CD4-positive, alpha-beta T cell treated with Interleukin-4 for 1 hour (primary cell): ENCODE measurements around the gene MS4A15.
"Not testable (repeated sequence)": the region's sequence is repeated elsewhere in the genome, so short reads cannot be mapped to it uniquely, and the experiment has no call there.

Experiments used
- DNase-seq, 2 donors: peaks; one replicate each; pipeline ENCODE4 v3.0.0-alpha.2; 2020 to 2022

The MS4A15 gene

GRCh38 chr11:60757231-60757800 is 649 bp downstream of the MS4A15 start:
- no peak for DNase-seq

GRCh38 chr11:60758671-60759070 is 2.0 kb downstream of the MS4A15 start:
- not testable (repeated sequence) for DNase-seq

GRCh38 chr11:60759438-60760225 is 3.0 kb downstream of the MS4A15 start:
- DNase-seq = not testable (repeated sequence)

GRCh38 chr11:60761436-60762190 is 4.9 kb downstream of the MS4A15 start:
- no peak for DNase-seq

GRCh38 chr11:60762851-60763691 is 6.4 kb downstream of the MS4A15 start:
- peak in 1 of 2 donors; percentile 30 for DNase-seq

- DNase-seq = no peak
Observed at GRCh38 chr11:60763692-60764369, 7.2 kb downstream of the MS4A15 start.

GRCh38 chr11:60764879-60765278 is 8.2 kb downstream of the MS4A15 start:
- DNase-seq = no peak

GRCh38 chr11:60765355-60765754 is 8.7 kb downstream of the MS4A15 start:
- DNase-seq = no peak

- DNase-seq = no peak
Observed at GRCh38 chr11:60766547-60766946, 9.9 kb downstream of the MS4A15 start.

GRCh38 chr11:60767388-60767811 is 10.7 kb downstream of the MS4A15 start:
- DNase-seq = no peak

GRCh38 chr11:60768202-60768601 is 11.5 kb downstream of the MS4A15 start:
- DNase-seq = no peak

GRCh38 chr11:60769273-60769672 is 12.6 kb downstream of the MS4A15 start:
- no peak for DNase-seq

GRCh38 chr11:60769811-60770210 is 13.1 kb downstream of the MS4A15 start:
- no peak for DNase-seq

GRCh38 chr11:60771146-60771545 is 14.5 kb downstream of the MS4A15 start:
- DNase-seq = no peak

GRCh38 chr11:60771879-60772525 is 15.3 kb downstream of the MS4A15 start:
- DNase-seq = no peak

- no peak for DNase-seq
Observed at GRCh38 chr11:60772666-60773065, 16.0 kb downstream of the MS4A15 start.

- no peak for DNase-seq
Observed at GRCh38 chr11:60774726-60775125, 18.1 kb downstream of the MS4A15 start.

GRCh38 chr11:60775420-60775961 is 18.8 kb downstream of the MS4A15 start:
- peak; percentile 82 to 85 for DNase-seq

- DNase-seq = no peak
Observed at GRCh38 chr11:60776167-60776566, 19.5 kb downstream of the MS4A15 start.

GRCh38 chr11:60777106-60777505 is 20.4 kb downstream of the MS4A15 start:
- DNase-seq = no peak

- DNase-seq = no peak
Observed at GRCh38 chr11:60777572-60777971, 20.9 kb downstream of the MS4A15 start.
